GM12873 (cell line): Measurements from ENCODE around the gene PLA2G4A.

Experiments used
- CTCF ChIP-seq: IDR thresholded peaks from 2 replicates; pipeline ENCODE4 v1.5.1; 2012; ENCODE audit warnings: low read depth, mild to moderate bottlenecking, moderate library complexity, low read length, control low read depth; ENCODE audit not compliant: insufficient read depth; ENCODE audit errors: missing control alignments

The PLA2G4A gene

GRCh38 chr1:186828611-186829454 is at the start of gene PLA2G4A:
Gene PLA2G4A, plus strand, starts transcription at chr1:186828949. Its CDS starts 25,406 bp downstream, at chr1:186854355.
- no peak for TF ChIP-seq CTCF

- no peak for TF ChIP-seq CTCF
These were observed 48.7 kb upstream of the PLA2G4A start for GRCh38 chr1:186780076-186780475.

DNA sequence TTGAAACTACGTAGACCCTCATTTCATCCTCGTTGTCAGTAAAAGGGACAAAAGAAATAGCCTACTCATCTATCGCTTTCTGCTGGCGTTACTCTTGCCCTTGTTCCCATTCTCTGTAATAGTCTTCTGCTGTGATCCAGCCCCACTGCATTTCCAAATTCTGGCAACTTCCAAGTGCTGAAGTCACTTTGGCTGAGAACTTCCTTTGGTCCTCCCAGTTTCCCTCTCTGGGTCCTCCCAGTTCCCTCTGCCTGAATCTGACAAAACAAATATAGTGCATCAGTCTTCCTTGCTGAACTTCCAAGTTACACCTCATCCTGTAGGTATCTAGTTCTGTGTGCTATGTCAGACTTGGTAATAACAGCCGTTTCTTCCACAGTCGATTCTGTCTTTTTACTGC is 47.0 kb upstream of the PLA2G4A start:
- no peak for TF ChIP-seq CTCF

GRCh38 chr1:186782791-186783190 is 46.0 kb upstream of the PLA2G4A start:
- TF ChIP-seq CTCF, result no peak

GRCh38 chr1:186783193-186783592 is 45.6 kb upstream of the PLA2G4A start:
- TF ChIP-seq CTCF, result no peak

GRCh38 chr1:186785503-186785902 is 43.2 kb upstream of the PLA2G4A start:
- no peak for TF ChIP-seq CTCF

- no peak for TF ChIP-seq CTCF
These were observed 38.6 kb upstream of the PLA2G4A start for GRCh38 chr1:186790101-186790500.
